ENCODE results near the gene TMEM18.
"Not testable (repeated sequence)": the region's sequence is repeated elsewhere in the genome, so short reads cannot be mapped to it uniquely, and the experiment has no call there.

TMEM18 gene

GRCh38 chr2:708667-709066, 31.5 kb upstream of the TMEM18 start:
- Histone ChIP-seq H3K36me3 (ENCODE audit: insufficient read depth, insufficient read length, low read length) (no peaks in the 10 kb centered on the region), H3K4me3 (ENCODE audit: insufficient read length, low read depth) (no peak overlapping the region), H3K9me3 (ENCODE audit: insufficient read depth, low read length) (no peaks in the 10 kb centered on the region), H3K4me1 (ENCODE audit: insufficient read depth, insufficient read length) (no peaks in the 10 kb centered on the region), H3K27me3 (ENCODE audit: insufficient read depth, insufficient read length) (no peaks in the 10 kb centered on the region), H3K9ac (ENCODE audit: insufficient read length, low read depth) (no peak overlapping the region)
- TF ChIP-seq ZNF274 (IDR thresholded peaks at IDR 0.05; ENCODE audit: low read depth, low read length) (no peak), SUZ12 (IDR thresholded peaks at IDR 0.05; ENCODE audit: extremely low read depth, insufficient read depth, insufficient read length) (no peak), YY1 (IDR thresholded peaks at IDR 0.05; ENCODE audit: insufficient read depth, insufficient read length) (no peak)
- DNase-seq (ENCODE audit: low read depth, low spot score): no peak

- Histone ChIP-seq H3K36me3 (ENCODE audit: insufficient read depth, insufficient read length, low read length) (no peaks in the 10 kb centered on the region), H3K9ac (ENCODE audit: insufficient read length, low read depth) (no peak overlapping the region), H3K4me1 (ENCODE audit: insufficient read depth, insufficient read length) (no peaks in the 10 kb centered on the region), H3K4me3 (ENCODE audit: insufficient read length, low read depth) (no peak overlapping the region), H3K27me3 (ENCODE audit: insufficient read depth, insufficient read length) (no peaks in the 10 kb centered on the region), H3K9me3 (ENCODE audit: insufficient read depth, low read length) (no peaks in the 10 kb centered on the region)
- no peak for TF ChIP-seq SUZ12 (IDR thresholded peaks at IDR 0.05; ENCODE audit: extremely low read depth, insufficient read depth, insufficient read length)
- no peak for TF ChIP-seq ZNF274 (IDR thresholded peaks at IDR 0.05; ENCODE audit: low read depth, low read length)
- no peak for TF ChIP-seq YY1 (IDR thresholded peaks at IDR 0.05; ENCODE audit: insufficient read depth, insufficient read length)
- no peak for DNase-seq (ENCODE audit: low read depth, low spot score)
Observed at GRCh38 chr2:705971-706511, 28.8 kb upstream of the TMEM18 start.

- H3K9ac ChIP-seq (ENCODE audit: insufficient read length, low read depth); H3K27me3 ChIP-seq (ENCODE audit: insufficient read depth, insufficient read length); H3K4me3 ChIP-seq (ENCODE audit: insufficient read length, low read depth); DNase-seq (ENCODE audit: low read depth, low spot score); H3K36me3 ChIP-seq (ENCODE audit: insufficient read depth, insufficient read length, low read length); H3K4me1 ChIP-seq (ENCODE audit: insufficient read depth, insufficient read length): not testable (repeated sequence)
- H3K9me3 ChIP-seq (ENCODE audit: insufficient read depth, low read length): peaks cover 11% of the 10 kb centered on the region; the same call in 1 of the 2 replicates
Observed at GRCh38 chr2:702765-703164, 25.6 kb upstream of the TMEM18 start.

GRCh38 chr2:696999-697627, 19.9 kb upstream of the TMEM18 start:
- Histone ChIP-seq H3K9ac (ENCODE audit: insufficient read length, low read depth) (no peak overlapping the region), H3K9me3 (ENCODE audit: insufficient read depth, low read length) (peaks cover 11% of the 10 kb centered on the region; the same call in 1 of the 2 replicates), H3K4me3 (ENCODE audit: insufficient read length, low read depth) (no peak overlapping the region), H3K36me3 (ENCODE audit: insufficient read depth, insufficient read length, low read length) (no peaks in the 10 kb centered on the region), H3K27me3 (ENCODE audit: insufficient read depth, insufficient read length) (no peaks in the 10 kb centered on the region), H3K4me1 (ENCODE audit: insufficient read depth, insufficient read length) (no peaks in the 10 kb centered on the region)
- DNase-seq (ENCODE audit: low read depth, low spot score): no peak
- TF ChIP-seq ZNF274 (IDR thresholded peaks at IDR 0.05; ENCODE audit: low read depth, low read length) (no peak), YY1 (IDR thresholded peaks at IDR 0.05; ENCODE audit: insufficient read depth, insufficient read length) (no peak), SUZ12 (IDR thresholded peaks at IDR 0.05; ENCODE audit: extremely low read depth, insufficient read depth, insufficient read length) (no peak)

GRCh38 chr2:696463-696862, 19.3 kb upstream of the TMEM18 start:
- H3K9ac ChIP-seq (ENCODE audit: insufficient read length, low read depth): no peak overlapping the region
- no peaks in the 10 kb centered on the region for H3K4me1 ChIP-seq (ENCODE audit: insufficient read depth, insufficient read length)

GRCh38 chr2:694906-695510, 17.8 kb upstream of the TMEM18 start:
- Histone ChIP-seq H3K4me3 (ENCODE audit: insufficient read length, low read depth) (no peak overlapping the region), H3K36me3 (ENCODE audit: insufficient read depth, insufficient read length, low read length) (no peaks in the 10 kb centered on the region), H3K4me1 (ENCODE audit: insufficient read depth, insufficient read length) (no peaks in the 10 kb centered on the region), H3K9me3 (ENCODE audit: insufficient read depth, low read length) (peaks cover 10% of the 10 kb centered on the region; the same call in 1 of the 2 replicates), H3K9ac (ENCODE audit: insufficient read length, low read depth) (no peak overlapping the region), H3K27me3 (ENCODE audit: insufficient read depth, insufficient read length) (no peaks in the 10 kb centered on the region)
- TF ChIP-seq SUZ12 (IDR thresholded peaks at IDR 0.05; ENCODE audit: extremely low read depth, insufficient read depth, insufficient read length) (no peak), ZNF274 (IDR thresholded peaks at IDR 0.05; ENCODE audit: low read depth, low read length) (no peak), YY1 (IDR thresholded peaks at IDR 0.05; ENCODE audit: insufficient read depth, insufficient read length) (no peak)
- no peak for DNase-seq (ENCODE audit: low read depth, low spot score)

More at GRCh38 chr2:696463-696862, 19.3 kb upstream of the TMEM18 start:
- TF ChIP-seq SUZ12 (IDR thresholded peaks at IDR 0.05; ENCODE audit: extremely low read depth, insufficient read depth, insufficient read length) (no peak), ZNF274 (IDR thresholded peaks at IDR 0.05; ENCODE audit: low read depth, low read length) (no peak), YY1 (IDR thresholded peaks at IDR 0.05; ENCODE audit: insufficient read depth, insufficient read length) (no peak)
- no peak for DNase-seq (ENCODE audit: low read depth, low spot score)
- H3K4me3 ChIP-seq (ENCODE audit: insufficient read length, low read depth): no peak overlapping the region
- peaks cover 11% of the 10 kb centered on the region; the same call in 1 of the 2 replicates for H3K9me3 ChIP-seq (ENCODE audit: insufficient read depth, low read length)
- no peaks in the 10 kb centered on the region for H3K36me3 ChIP-seq (ENCODE audit: insufficient read depth, insufficient read length, low read length)
- H3K27me3 ChIP-seq (ENCODE audit: insufficient read depth, insufficient read length): no peaks in the 10 kb centered on the region

GRCh38 chr2:694174-694573, 17.0 kb upstream of the TMEM18 start:
- Histone ChIP-seq H3K9me3 (ENCODE audit: insufficient read depth, low read length) (peaks cover 2% of the 10 kb centered on the region; the same call in 1 of the 2 replicates), H3K4me1 (ENCODE audit: insufficient read depth, insufficient read length) (no peaks in the 10 kb centered on the region), H3K4me3 (ENCODE audit: insufficient read length, low read depth) (no peak overlapping the region), H3K27me3 (ENCODE audit: insufficient read depth, insufficient read length) (no peaks in the 10 kb centered on the region), H3K36me3 (ENCODE audit: insufficient read depth, insufficient read length, low read length) (no peaks in the 10 kb centered on the region), H3K9ac (ENCODE audit: insufficient read length, low read depth) (no peak overlapping the region)
- no peak for TF ChIP-seq YY1 (IDR thresholded peaks at IDR 0.05; ENCODE audit: insufficient read depth, insufficient read length)
- TF ChIP-seq SUZ12 (IDR thresholded peaks at IDR 0.05; ENCODE audit: extremely low read depth, insufficient read depth, insufficient read length): no peak
- TF ChIP-seq ZNF274 (IDR thresholded peaks at IDR 0.05; ENCODE audit: low read depth, low read length): no peak
- no peak for DNase-seq (ENCODE audit: low read depth, low spot score)

All from NT2/D1 (cell line).